Astrocyte of the cerebellum (primary cell): ENCODE data around the gene POLR1G.

ENCODE experiments used
- DNase-seq: peaks from one replicate; pipeline ENCODE4 v3.0.0-alpha.2; 2011; ENCODE audit warnings: low read depth
- H3K4me3 ChIP-seq: 2 replicates; pipeline ENCODE4 v1.5.1; 2011; ENCODE audit warnings: mild to moderate bottlenecking, low read depth, low read length, moderate library complexity
- CTCF ChIP-seq: IDR thresholded peaks from 2 replicates; pipeline ENCODE4 v1.5.1; 2012; ENCODE audit warnings: low read length, low read depth, moderate library complexity, mild to moderate bottlenecking; ENCODE audit errors: missing control alignments
- in situ Hi-C: cut with HindIII; loops from 2 replicates; pipeline ENCODE4 v1.10.0; 2017; ENCODE audit warnings: low sequenced_read_pairs

POLR1G gene

GRCh38 chr19:45413497-45413896 is 7.1 kb downstream of the POLR1G start:
- DNase-seq = no peak
- no peak overlapping the region for H3K4me3 ChIP-seq
- in situ Hi-C loops = no loop called here
- no peak for TF ChIP-seq CTCF

- DNase-seq = no peak
- no peak for TF ChIP-seq CTCF
- in situ Hi-C loops = no loop called here
- H3K4me3 ChIP-seq = no peak overlapping the region
Measured at GRCh38 chr19:45414468-45414867, 8.0 kb downstream of the POLR1G start.

GRCh38 chr19:45417151-45417550 is 10.7 kb downstream of the POLR1G start:
- TF ChIP-seq CTCF = no peak
- in situ Hi-C loops = no loop called here
- no peak overlapping the region for H3K4me3 ChIP-seq
- DNase-seq = no peak

DNA sequence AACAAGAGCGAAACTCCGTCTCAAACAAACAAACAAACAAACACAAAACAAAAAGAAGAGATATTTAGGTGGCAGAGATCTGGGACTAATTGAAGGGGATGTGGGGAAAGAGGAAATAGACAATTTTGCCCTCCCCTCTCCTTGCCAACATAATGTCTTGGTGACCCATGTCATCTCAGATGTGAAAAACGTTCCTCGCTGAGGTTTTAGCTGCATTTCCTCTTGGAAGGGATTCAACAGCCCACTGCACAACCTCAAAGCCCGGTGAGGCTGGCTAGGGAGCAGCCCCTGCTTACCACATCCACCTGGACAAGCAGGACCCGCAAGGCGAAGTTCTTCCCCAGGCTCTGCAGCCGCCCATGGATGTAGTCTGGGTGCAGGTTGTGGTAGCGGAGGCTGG is 12.4 kb downstream of the POLR1G start:
- in situ Hi-C loops = no loop called here
- TF ChIP-seq CTCF = no peak
- H3K4me3 ChIP-seq = no peak overlapping the region
- DNase-seq = no peak

DNA sequence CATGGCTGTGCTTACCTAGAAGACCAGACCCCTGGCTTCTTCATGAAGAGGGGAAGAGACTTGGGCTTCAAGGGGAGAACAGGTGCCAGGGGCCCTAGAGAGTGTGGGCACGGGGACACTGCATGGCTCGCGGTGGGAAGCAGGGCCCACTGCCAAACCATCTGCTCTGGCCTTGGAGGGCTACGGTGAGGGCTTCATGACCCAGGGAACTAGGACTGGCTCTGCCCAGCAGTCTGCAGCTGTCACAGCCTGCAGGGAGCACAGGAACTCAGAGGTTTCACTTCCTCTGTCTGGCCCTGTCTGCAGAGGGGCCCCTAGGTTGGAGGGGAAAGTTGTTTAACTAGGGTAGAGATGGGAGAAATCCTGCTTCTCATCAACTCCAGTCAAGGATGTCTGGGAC is 13.0 kb downstream of the POLR1G start:
- in situ Hi-C loops = no loop called here
- no peak for DNase-seq
- no peak overlapping the region for H3K4me3 ChIP-seq
- no peak for TF ChIP-seq CTCF

DNA sequence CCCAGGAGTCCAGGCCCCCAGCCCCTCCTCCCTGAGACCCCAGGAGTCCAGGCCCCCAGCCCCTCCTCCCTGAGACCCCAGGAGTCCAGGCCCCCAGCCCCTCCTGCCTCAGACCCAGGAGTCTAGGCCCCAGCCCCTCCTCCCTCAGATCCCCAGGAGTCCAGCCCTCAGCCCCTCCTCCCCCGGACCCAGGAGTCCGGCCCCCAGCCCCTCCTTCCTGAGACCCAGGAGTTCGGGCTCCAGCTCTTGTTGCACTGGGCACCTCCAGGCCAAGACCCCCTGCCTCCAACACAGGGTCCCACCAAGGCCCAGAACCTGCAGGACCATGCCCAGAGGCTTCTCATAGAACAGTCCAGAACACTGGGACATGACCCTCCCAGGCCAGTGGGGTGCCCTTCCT is 13.5 kb downstream of the POLR1G start:
- in situ Hi-C loops = no loop called here
- DNase-seq = no peak
- no peak overlapping the region for H3K4me3 ChIP-seq
- no peak for TF ChIP-seq CTCF

GRCh38 chr19:45420356-45420755 is 13.9 kb downstream of the POLR1G start:
- in situ Hi-C loops = no loop called here

More at GRCh38 chr19:45420356-45420755, 13.9 kb downstream of the POLR1G start:
- no peak for DNase-seq
- H3K4me3 ChIP-seq = no peak overlapping the region
- TF ChIP-seq CTCF = no peak
